H1 (cell line): Measurements from ENCODE around the gene FOSL2.

Experiments
- CHD7 ChIP-seq: fragments of 300-600 bp; sonication (generic); IDR thresholded peaks from 2 replicates; pipeline ENCODE4 v1.7.1; 2012; ENCODE audit warnings: low read length, moderate library complexity, mild to moderate bottlenecking, inconsistent platforms; ENCODE audit not compliant: insufficient replicate concordance
- MAFK ChIP-seq: IDR thresholded peaks from 2 replicates; pipeline ENCODE4 v1.6.1; 2012; ENCODE audit warnings: low read depth, mild to moderate bottlenecking, improper control_type of control experiment, low read length
- POLR2A ChIP-seq, 2 experiments: IDR thresholded peaks; 1 replicate in 1 of 2; 2 replicates in 1 of 2; pipeline ENCODE4 v1.6.1; 2011; ENCODE audit warnings: low read depth in 2 of 2, low read length in 2 of 2, mild to moderate bottlenecking in 2 of 2; ENCODE audit errors: control extremely low read depth in 1 of 2

GRCh38 chr2:28445448-28446258 lies 53.0 kb downstream of the FOSL2 start:
- TF ChIP-seq MAFK (no peak), POLR2A (IDR thresholded peaks at IDR 0.05; ENCODE audit: control extremely low read depth in 1 of 2, low read depth in 2 of 2, low read length in 2 of 2) (no peak), CHD7 (no peak)
